Astrocyte (in vitro differentiated cells and primary cell): ENCODE measurements around the gene RNF5.

Source experiments
- CTCF ChIP-seq: IDR thresholded peaks from 2 replicates; pipeline ENCODE4 v1.5.1; 2011; ENCODE audit warnings: low read depth, mild to moderate bottlenecking, inconsistent platforms, low read length, moderate library complexity; ENCODE audit not compliant: insufficient read depth
- EZH2 ChIP-seq: IDR thresholded peaks from 2 replicates; pipeline ENCODE4 v1.6.1; 2012; ENCODE audit warnings: mild to moderate bottlenecking, low read length, inconsistent platforms; ENCODE audit not compliant: insufficient read depth

- no peak for TF ChIP-seq CTCF
- no peak for TF ChIP-seq EZH2
Observed at GRCh38 chr6:32151863-32152768, 26.1 kb upstream of the RNF5 start, which contains the start of gene PRRT1.
